IMR-90 (cell line): ENCODE measurements around the gene PKDCC. TPM values are rescaled to one million over a fixed set of nuclear protein-coding genes. Genes with fewer than 3 reads are reported as not detected.
A peak's percentile ranks its signal among the peaks of the same experiment; 100 is the strongest.

Experiments
- ATAC-seq: fragments of 200-7000 bp; cut with Tn5 transposase; 2 replicates; pipeline ENCODE4 v1.9.1; 2020; ENCODE audit warnings: low read depth, mild to moderate bottlenecking, moderate library complexity
- BruUV-seq: library from RNA; stranded (reverse); fragments of 400-500 nt; replicated peaks from 2 replicates; lab custom pipeline; 2021; lab: Mats Ljungman, UMichigan
- CTCF ChIA-PET: fragments of 300-600 bp; formaldehyde crosslinking; extraction: SDS; loops from one replicate; lab custom pipeline; 2021; ENCODE audit warnings: antibody characterized with exemption; lab: Yijun Ruan, JAX
- POLR2A ChIA-PET: fragments of 300-600 bp; sonication (Branson Sonifier 250); formaldehyde crosslinking; loops from one replicate; lab custom pipeline; 2022; ENCODE audit warnings: antibody characterized with exemption; ENCODE audit not compliant: unreplicated experiment; lab: Charles Lee
- DNase-seq: peaks from one replicate; pipeline ENCODE4 v3.0.0; 2013
- H2AFZ ChIP-seq: replicated peaks from 2 replicates; pipeline ENCODE3; 2013; ENCODE audit warnings: low read length, mild to moderate bottlenecking; ENCODE audit not compliant: poor library complexity
- H2AK5ac ChIP-seq: 2 replicates; pipeline ENCODE4 v1.6.1; 2013; ENCODE audit warnings: low read depth, low read length, inconsistent platforms
- H2AK9ac ChIP-seq: replicated peaks from 2 replicates; pipeline ENCODE3; 2013; ENCODE audit warnings: mild to moderate bottlenecking, low read depth, low read length, moderate library complexity; ENCODE audit not compliant: poor library complexity
- H2BK120ac ChIP-seq: 2 replicates; pipeline ENCODE4 v1.6.1; 2013; ENCODE audit warnings: low read depth, low read length, inconsistent platforms
- H2BK15ac ChIP-seq: 3 replicates; pipeline ENCODE4 v1.6.1; 2013; ENCODE audit warnings: low read depth, low read length, inconsistent platforms
- H2BK20ac ChIP-seq: 2 replicates; pipeline ENCODE4 v1.6.1; 2013; ENCODE audit warnings: low read depth, mild to moderate bottlenecking, inconsistent platforms, low read length, moderate library complexity
- H2BK5ac ChIP-seq: 2 replicates; pipeline ENCODE4 v1.6.1; 2013; ENCODE audit warnings: mild to moderate bottlenecking, low read depth, low read length, inconsistent platforms; ENCODE audit not compliant: poor library complexity, severe bottlenecking
- H3K14ac ChIP-seq: replicated peaks from 2 replicates; pipeline ENCODE4 v1.6.1; 2013; ENCODE audit warnings: low read depth, low read length, inconsistent platforms
- H3K18ac ChIP-seq: 2 replicates; pipeline ENCODE4 v1.6.1; 2013; ENCODE audit warnings: low read depth, low read length, control low read depth
- H3K23ac ChIP-seq: 2 replicates; pipeline ENCODE4 v1.6.1; 2013; ENCODE audit warnings: low read depth, low read length, inconsistent platforms
- H3K27ac ChIP-seq: 2 replicates; pipeline ENCODE4 v1.5.1; 2013; ENCODE audit warnings: mild to moderate bottlenecking, control low read depth, low read length; ENCODE audit not compliant: insufficient read depth
- H3K27me3 ChIP-seq: 2 replicates; pipeline ENCODE4 v1.6.1; 2013; ENCODE audit warnings: low read length; ENCODE audit not compliant: control insufficient read depth, insufficient read depth
- H3K36me3 ChIP-seq: 2 replicates; pipeline ENCODE4 v1.6.1; 2013; ENCODE audit warnings: low read length, mixed read lengths; ENCODE audit not compliant: control insufficient read depth, insufficient read depth
- H3K4ac ChIP-seq: 2 replicates; pipeline ENCODE4 v1.6.1; 2013; ENCODE audit warnings: low read depth, low read length, inconsistent platforms
- H3K4me1 ChIP-seq: 2 replicates; pipeline ENCODE4 v1.6.1; 2013; ENCODE audit warnings: low read length, mixed read lengths; ENCODE audit not compliant: control insufficient read depth, insufficient read depth
- H3K4me2 ChIP-seq: 2 replicates; pipeline ENCODE4 v1.6.1; 2013; ENCODE audit warnings: low read depth, mild to moderate bottlenecking, control low read depth, low read length, moderate library complexity
- H3K4me3 ChIP-seq: 2 replicates; pipeline ENCODE4 v1.5.1; 2013; ENCODE audit warnings: low read depth, mild to moderate bottlenecking, control low read depth, low read length, moderate library complexity; ENCODE audit not compliant: insufficient read depth
- H3K56ac ChIP-seq: 2 replicates; pipeline ENCODE4 v1.6.1; 2013; ENCODE audit warnings: low read length, inconsistent platforms; ENCODE audit not compliant: insufficient read depth; ENCODE audit errors: extremely low read depth
- H3K79me1 ChIP-seq, 2 experiments: 2 replicates each; pipeline ENCODE4 v1.6.1; 2013; ENCODE audit warnings: low read length in 2 of 2, inconsistent platforms in 1 of 2, low read depth in 1 of 2
- H3K9ac ChIP-seq: 2 replicates; pipeline ENCODE4 v1.6.1; 2013; ENCODE audit warnings: low read depth, low read length, control low read depth
- H3K9me1 ChIP-seq: 2 replicates; pipeline ENCODE4 v1.6.1; 2013; ENCODE audit warnings: low read length, inconsistent platforms; ENCODE audit not compliant: insufficient read depth
- H3K9me3 ChIP-seq: 2 replicates; pipeline ENCODE4 v1.6.1; 2013; ENCODE audit warnings: low read length; ENCODE audit not compliant: control insufficient read depth, insufficient read depth
- H4K20me1 ChIP-seq: 2 replicates; pipeline ENCODE4 v1.6.1; 2013; ENCODE audit warnings: low read length, inconsistent platforms; ENCODE audit not compliant: insufficient read depth
- H4K5ac ChIP-seq: 2 replicates; pipeline ENCODE4 v1.6.1; 2013; ENCODE audit warnings: mild to moderate bottlenecking, low read depth, low read length, control low read depth
- H4K8ac ChIP-seq, 2 experiments: 2 replicates each; pipeline ENCODE4 v1.6.1; 2013; ENCODE audit warnings: low read depth in 2 of 2, low read length in 2 of 2, control low read depth in 1 of 2, inconsistent platforms in 1 of 2
- H4K91ac ChIP-seq: 2 replicates; pipeline ENCODE4 v1.6.1; 2013; ENCODE audit warnings: low read depth, low read length, inconsistent platforms; ENCODE audit not compliant: insufficient read depth
- SMC3 ChIP-seq: fragments of 150-350 bp; IDR thresholded peaks from 2 replicates; pipeline ENCODE4 v1.6.1; 2016; ENCODE audit warnings: low read depth, mild to moderate bottlenecking, antibody characterized with exemption, low read length, moderate library complexity
- WGBS, 2 experiments: methylation state at CpG; one replicate each; pipeline versions ENCODE4 v1.1.5 to v1.1.7; 2013; ENCODE audit warnings: missing lambda C conversion rate in 2 of 2; ENCODE audit not compliant: insufficient read length in 1 of 2; ENCODE audit errors: extremely low coverage in 2 of 2; 5-methylcytosine and 5-hydroxymethylcytosine counted together
- dilution Hi-C: fragments of 300-500 bp; cut with HindIII; formaldehyde crosslinking; loops from one replicate; pipeline ENCODE4 v1.14.3; 2018; ENCODE audit warnings: low sequenced_read_pairs; ENCODE audit not compliant: unreplicated experiment
- in situ Hi-C: fragments of 300-500 bp; cut with MboI; formaldehyde crosslinking; loops from 3 replicates; pipeline ENCODE4 v1.14.3; 2019; ENCODE audit warnings: low sequenced_read_pairs, inconsistent platforms, mixed read lengths
- intact Hi-C: fragments of 100-400 bp; cut with micrococcal nuclease; formaldehyde crosslinking; loops from 2 replicates; pipeline ENCODE4 v1.10.0; 2022
- polyA plus RNA-seq, 3 experiments: library from polyadenylated mRNA; depleted of rRNA; stranded (reverse); fragments of >200 nt; gene quantifications; 2 replicates each; pipeline ENCODE4 v1.2.3, GENCODE V29; 2012; ENCODE audit warnings: low replicate concordance in 1 of 3
- total RNA-seq: library from RNA; depleted of rRNA; stranded (reverse); fragments of >200 nt; gene quantifications from 2 replicates; pipeline ENCODE4 v1.2.3, GENCODE V29; 2012

The PKDCC gene
- total and polyA plus RNA-seq, 2 of the 4 experiments (the other 2 are of a cell fraction): 55.6 to 95.7 TPM

- no peak for ATAC-seq
- no peak for TF ChIP-seq SMC3
- POLR2A ChIA-PET: no interaction called here
Measured at GRCh38 chr2:42045352-42045751, 2.5 kb upstream of the PKDCC start.

More at GRCh38 chr2:42045352-42045751, 2.5 kb upstream of the PKDCC start:
- DNase-seq: no peak
- Histone ChIP-seq H4K20me1 (peaks cover 15% of the 10 kb centered on the region), H2AFZ (peak overlapping the region; percentile 40), H2BK20ac (no peak overlapping the region), H3K4me1 (peaks cover 12% of the 10 kb centered on the region), H3K36me3 (peaks cover 8% of the 10 kb centered on the region; the same call in 1 of the 2 replicates), H3K9ac (no peak overlapping the region), H3K4me3 (no peak overlapping the region), H2BK5ac (no peak overlapping the region), H3K27me3 (peaks cover 14% of the 10 kb centered on the region), H2BK15ac (no peak overlapping the region), H3K4ac (0 out of 2 replicates have a peak overlapping the region, but pooled peaks have one; percentile 47), H2AK5ac (0 out of 2 replicates have a peak overlapping the region, but pooled peaks have one; percentile 8), H3K4me2 (no peak overlapping the region), H3K56ac (no peak overlapping the region), H2BK120ac (peak overlapping the region; percentile 66; the same call in 1 of the 2 replicates), H4K91ac (0 out of 2 replicates have a peak overlapping the region, but pooled peaks have one; percentile 8), H3K23ac (peak overlapping the region; percentile 82; the same call in 1 of the 2 replicates), H4K8ac (peak overlapping the region in 1 of 2 experiments; percentile 5; a peak in 1 of 4 replicates), H3K14ac (peak overlapping the region; percentile 72; the same call in 1 of the 2 replicates), H3K79me1 (peaks cover 4 to 19% of the 10 kb centered on the region in 2 experiments; a peak in 3 of 4 replicates), H3K27ac (no peak overlapping the region), H3K9me3 (no peaks in the 10 kb centered on the region), H3K9me1 (0 out of 2 replicates have a peak, but pooled peaks cover 2% of the 10 kb centered on the region), H2AK9ac (no peak overlapping the region), H4K5ac (no peak overlapping the region), H3K18ac (no peak overlapping the region; the same call in 1 of the 2 replicates)
- in situ Hi-C loops (no loop called here), dilution Hi-C loops (no loop called here), intact Hi-C loops (no loop called here)
- no TSS peak for BruUV-seq
- 50% methylated on average over 2 of the region's 3 CpGs; no CpG with 5 or more reads in 1 of the 2 experiments for WGBS, 2 experiments
- CTCF ChIA-PET: interaction anchor here (1.0 to 1.2 kb wide), 2 partner anchors 97 to 176 kb away, joined by 3 to 4 read pairs; no protein-coding TSS in a partner anchor
